IMR-90 (cell line): ENCODE measurements around the gene SERPINA4. TPM values are rescaled to one million over a fixed set of nuclear protein-coding genes. Genes with fewer than 3 reads are reported as not detected.

Source experiments
- ATAC-seq: fragments of 200-7000 bp; cut with Tn5 transposase; 2 replicates; pipeline ENCODE4 v1.9.1; 2020; ENCODE audit warnings: low read depth, mild to moderate bottlenecking, moderate library complexity
- BruUV-seq: library from RNA; stranded (reverse); fragments of 400-500 nt; replicated peaks from 2 replicates; lab custom pipeline; 2021; lab: Mats Ljungman, UMichigan
- CTCF ChIA-PET: fragments of 300-600 bp; formaldehyde crosslinking; extraction: SDS; loops from one replicate; lab custom pipeline; 2021; ENCODE audit warnings: antibody characterized with exemption; lab: Yijun Ruan, JAX
- POLR2A ChIA-PET: fragments of 300-600 bp; sonication (Branson Sonifier 250); formaldehyde crosslinking; loops from one replicate; lab custom pipeline; 2022; ENCODE audit warnings: antibody characterized with exemption; ENCODE audit not compliant: unreplicated experiment; lab: Charles Lee
- DNase-seq: peaks from one replicate; pipeline ENCODE4 v3.0.0; 2013
- H2AFZ ChIP-seq: replicated peaks from 2 replicates; pipeline ENCODE3; 2013; ENCODE audit warnings: low read length, mild to moderate bottlenecking; ENCODE audit not compliant: poor library complexity
- H2AK5ac ChIP-seq: 2 replicates; pipeline ENCODE4 v1.6.1; 2013; ENCODE audit warnings: low read depth, low read length, inconsistent platforms
- H2AK9ac ChIP-seq: replicated peaks from 2 replicates; pipeline ENCODE3; 2013; ENCODE audit warnings: mild to moderate bottlenecking, low read depth, low read length, moderate library complexity; ENCODE audit not compliant: poor library complexity
- H2BK120ac ChIP-seq: 2 replicates; pipeline ENCODE4 v1.6.1; 2013; ENCODE audit warnings: low read depth, low read length, inconsistent platforms
- H2BK15ac ChIP-seq: 3 replicates; pipeline ENCODE4 v1.6.1; 2013; ENCODE audit warnings: low read depth, low read length, inconsistent platforms
- H2BK20ac ChIP-seq: 2 replicates; pipeline ENCODE4 v1.6.1; 2013; ENCODE audit warnings: low read depth, mild to moderate bottlenecking, inconsistent platforms, low read length, moderate library complexity
- H2BK5ac ChIP-seq: 2 replicates; pipeline ENCODE4 v1.6.1; 2013; ENCODE audit warnings: mild to moderate bottlenecking, low read depth, low read length, inconsistent platforms; ENCODE audit not compliant: poor library complexity, severe bottlenecking
- H3K14ac ChIP-seq: replicated peaks from 2 replicates; pipeline ENCODE4 v1.6.1; 2013; ENCODE audit warnings: low read depth, low read length, inconsistent platforms
- H3K18ac ChIP-seq: 2 replicates; pipeline ENCODE4 v1.6.1; 2013; ENCODE audit warnings: low read depth, low read length, control low read depth
- H3K23ac ChIP-seq: 2 replicates; pipeline ENCODE4 v1.6.1; 2013; ENCODE audit warnings: low read depth, low read length, inconsistent platforms
- H3K27ac ChIP-seq: 2 replicates; pipeline ENCODE4 v1.5.1; 2013; ENCODE audit warnings: mild to moderate bottlenecking, control low read depth, low read length; ENCODE audit not compliant: insufficient read depth
- H3K27me3 ChIP-seq: 2 replicates; pipeline ENCODE4 v1.6.1; 2013; ENCODE audit warnings: low read length; ENCODE audit not compliant: control insufficient read depth, insufficient read depth
- H3K36me3 ChIP-seq: 2 replicates; pipeline ENCODE4 v1.6.1; 2013; ENCODE audit warnings: low read length, mixed read lengths; ENCODE audit not compliant: control insufficient read depth, insufficient read depth
- H3K4ac ChIP-seq: 2 replicates; pipeline ENCODE4 v1.6.1; 2013; ENCODE audit warnings: low read depth, low read length, inconsistent platforms
- H3K4me1 ChIP-seq: 2 replicates; pipeline ENCODE4 v1.6.1; 2013; ENCODE audit warnings: low read length, mixed read lengths; ENCODE audit not compliant: control insufficient read depth, insufficient read depth
- H3K4me2 ChIP-seq: 2 replicates; pipeline ENCODE4 v1.6.1; 2013; ENCODE audit warnings: low read depth, mild to moderate bottlenecking, control low read depth, low read length, moderate library complexity
- H3K4me3 ChIP-seq: 2 replicates; pipeline ENCODE4 v1.5.1; 2013; ENCODE audit warnings: low read depth, mild to moderate bottlenecking, control low read depth, low read length, moderate library complexity; ENCODE audit not compliant: insufficient read depth
- H3K56ac ChIP-seq: 2 replicates; pipeline ENCODE4 v1.6.1; 2013; ENCODE audit warnings: low read length, inconsistent platforms; ENCODE audit not compliant: insufficient read depth; ENCODE audit errors: extremely low read depth
- H3K79me1 ChIP-seq, 2 experiments: 2 replicates each; pipeline ENCODE4 v1.6.1; 2013; ENCODE audit warnings: low read length in 2 of 2, inconsistent platforms in 1 of 2, low read depth in 1 of 2
- H3K9ac ChIP-seq: 2 replicates; pipeline ENCODE4 v1.6.1; 2013; ENCODE audit warnings: low read depth, low read length, control low read depth
- H3K9me1 ChIP-seq: 2 replicates; pipeline ENCODE4 v1.6.1; 2013; ENCODE audit warnings: low read length, inconsistent platforms; ENCODE audit not compliant: insufficient read depth
- H3K9me3 ChIP-seq: 2 replicates; pipeline ENCODE4 v1.6.1; 2013; ENCODE audit warnings: low read length; ENCODE audit not compliant: control insufficient read depth, insufficient read depth
- H4K20me1 ChIP-seq: 2 replicates; pipeline ENCODE4 v1.6.1; 2013; ENCODE audit warnings: low read length, inconsistent platforms; ENCODE audit not compliant: insufficient read depth
- H4K5ac ChIP-seq: 2 replicates; pipeline ENCODE4 v1.6.1; 2013; ENCODE audit warnings: mild to moderate bottlenecking, low read depth, low read length, control low read depth
- H4K8ac ChIP-seq, 2 experiments: 2 replicates each; pipeline ENCODE4 v1.6.1; 2013; ENCODE audit warnings: low read depth in 2 of 2, low read length in 2 of 2, control low read depth in 1 of 2, inconsistent platforms in 1 of 2
- H4K91ac ChIP-seq: 2 replicates; pipeline ENCODE4 v1.6.1; 2013; ENCODE audit warnings: low read depth, low read length, inconsistent platforms; ENCODE audit not compliant: insufficient read depth
- CHD1 ChIP-seq: IDR thresholded peaks from 2 replicates; pipeline ENCODE4 v1.6.1; 2012; ENCODE audit warnings: low read depth, low read length, improper control_type of control experiment
- CTCF ChIP-seq: conservative IDR thresholded peaks from 2 replicates; pipeline ENCODE4 v1.5.1; 2012; ENCODE audit warnings: mild to moderate bottlenecking, low read depth, low read length, improper control_type of control experiment
- WGBS, 2 experiments: methylation state at CpG; one replicate each; pipeline versions ENCODE4 v1.1.5 to v1.1.7; 2013; ENCODE audit warnings: missing lambda C conversion rate in 2 of 2; ENCODE audit not compliant: insufficient read length in 1 of 2; ENCODE audit errors: extremely low coverage in 2 of 2; 5-methylcytosine and 5-hydroxymethylcytosine counted together
- dilution Hi-C: fragments of 300-500 bp; cut with HindIII; formaldehyde crosslinking; loops from one replicate; pipeline ENCODE4 v1.14.3; 2018; ENCODE audit warnings: low sequenced_read_pairs; ENCODE audit not compliant: unreplicated experiment
- in situ Hi-C: fragments of 300-500 bp; cut with MboI; formaldehyde crosslinking; loops from 3 replicates; pipeline ENCODE4 v1.14.3; 2019; ENCODE audit warnings: low sequenced_read_pairs, inconsistent platforms, mixed read lengths
- intact Hi-C: fragments of 100-400 bp; cut with micrococcal nuclease; formaldehyde crosslinking; loops from 2 replicates; pipeline ENCODE4 v1.10.0; 2022
- polyA plus RNA-seq, 3 experiments: library from polyadenylated mRNA; depleted of rRNA; stranded (reverse); fragments of >200 nt; gene quantifications; 2 replicates each; pipeline ENCODE4 v1.2.3, GENCODE V29; 2012; ENCODE audit warnings: low replicate concordance in 1 of 3
- total RNA-seq: library from RNA; depleted of rRNA; stranded (reverse); fragments of >200 nt; gene quantifications from 2 replicates; pipeline ENCODE4 v1.2.3, GENCODE V29; 2012

Gene SERPINA4
- total and polyA plus RNA-seq, 2 of the 4 experiments (the other 2 are of a cell fraction): not detected

DNA sequence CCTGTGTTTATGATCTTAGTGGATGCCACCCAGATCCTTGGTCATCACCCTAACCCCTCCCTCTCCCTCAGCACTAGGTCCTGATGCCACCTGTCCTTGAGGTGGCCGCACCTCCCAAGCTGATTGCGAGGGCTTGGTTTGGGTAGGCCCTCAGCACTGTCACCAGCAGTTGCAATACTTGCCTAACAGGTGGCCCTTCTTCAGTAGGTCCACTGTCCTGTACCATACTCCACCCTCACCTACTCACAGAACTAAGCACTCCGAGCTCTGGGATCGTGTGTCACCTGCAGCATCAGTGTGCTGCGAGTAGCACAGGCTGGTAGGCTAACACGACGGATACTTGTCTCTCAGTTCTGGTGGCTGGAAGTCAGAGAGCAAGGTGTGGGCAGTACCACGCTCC is 38.0 kb upstream of the SERPINA4 start:
- Histone ChIP-seq H2AK9ac (no peak overlapping the region), H3K18ac (no peak overlapping the region), H2BK20ac (no peak overlapping the region), H2AFZ (no peak overlapping the region), H4K91ac (no peak overlapping the region), H4K5ac (no peak overlapping the region), H3K9me1 (no peaks in the 10 kb centered on the region), H3K9ac (no peak overlapping the region), H3K27ac (no peak overlapping the region), H4K8ac (no peak overlapping the region), H3K56ac (no peak overlapping the region), H2BK15ac (no peak overlapping the region), H3K36me3 (no peaks in the 10 kb centered on the region), H3K27me3 (no peaks in the 10 kb centered on the region), H3K23ac (no peak overlapping the region), H3K9me3 (peaks cover 2% of the 10 kb centered on the region), H2AK5ac (no peak overlapping the region), H2BK120ac (no peak overlapping the region), H3K4me3 (no peak overlapping the region), H2BK5ac (no peak overlapping the region), H3K79me1 (no peaks in the 10 kb centered on the region), H3K4ac (no peak overlapping the region), H3K14ac (no peak overlapping the region), H3K4me1 (no peaks in the 10 kb centered on the region), H3K4me2 (no peak overlapping the region), H4K20me1 (no peaks in the 10 kb centered on the region)
- in situ Hi-C loops (no loop called here), dilution Hi-C loops (no loop called here), intact Hi-C loops (no loop called here)
- DNase-seq: no peak
- no CpG with 5 or more reads among the region's 8 CpGs for WGBS, 2 experiments
- TF ChIP-seq CTCF (no peak), CHD1 (no peak)
- POLR2A ChIA-PET: no interaction called here
- no peak for ATAC-seq
- CTCF ChIA-PET: no interaction called here
- no TSS peak for BruUV-seq
